Measurements from ENCODE around the gene ANTXR1. TPM values are rescaled to one million over a fixed set of nuclear protein-coding genes. Genes with fewer than 3 reads are reported as not detected.

The ANTXR1 gene
- total RNA-seq, 1 donor, result 206 TPM

DNA sequence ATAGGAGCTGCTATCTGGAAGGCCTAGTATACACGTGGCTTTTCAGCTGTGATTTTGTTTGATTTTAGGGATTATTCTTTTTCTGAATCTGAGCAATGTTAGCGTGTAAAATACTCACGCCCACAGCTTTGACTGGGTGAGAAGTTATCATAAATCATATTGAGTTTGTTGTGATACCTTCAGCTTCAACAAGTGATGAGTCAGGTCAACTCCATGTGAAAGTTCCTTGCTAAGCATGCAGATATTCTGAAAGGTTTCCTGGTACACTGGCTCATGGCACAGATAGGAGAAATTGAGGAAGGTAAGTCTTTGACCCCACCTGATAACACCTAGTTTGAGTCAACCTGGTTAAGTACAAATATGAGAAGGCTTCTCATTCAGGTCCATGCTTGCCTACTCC is 38.7 kb upstream of the ANTXR1 start, which contains the start of gene GKN1:
Gene GKN1 (plus strand): TSS at position 386 of the 400 bp plus-strand sequence. CDS start 42 bp downstream, outside the sequence.
- TF ChIP-seq, protein P1, sequence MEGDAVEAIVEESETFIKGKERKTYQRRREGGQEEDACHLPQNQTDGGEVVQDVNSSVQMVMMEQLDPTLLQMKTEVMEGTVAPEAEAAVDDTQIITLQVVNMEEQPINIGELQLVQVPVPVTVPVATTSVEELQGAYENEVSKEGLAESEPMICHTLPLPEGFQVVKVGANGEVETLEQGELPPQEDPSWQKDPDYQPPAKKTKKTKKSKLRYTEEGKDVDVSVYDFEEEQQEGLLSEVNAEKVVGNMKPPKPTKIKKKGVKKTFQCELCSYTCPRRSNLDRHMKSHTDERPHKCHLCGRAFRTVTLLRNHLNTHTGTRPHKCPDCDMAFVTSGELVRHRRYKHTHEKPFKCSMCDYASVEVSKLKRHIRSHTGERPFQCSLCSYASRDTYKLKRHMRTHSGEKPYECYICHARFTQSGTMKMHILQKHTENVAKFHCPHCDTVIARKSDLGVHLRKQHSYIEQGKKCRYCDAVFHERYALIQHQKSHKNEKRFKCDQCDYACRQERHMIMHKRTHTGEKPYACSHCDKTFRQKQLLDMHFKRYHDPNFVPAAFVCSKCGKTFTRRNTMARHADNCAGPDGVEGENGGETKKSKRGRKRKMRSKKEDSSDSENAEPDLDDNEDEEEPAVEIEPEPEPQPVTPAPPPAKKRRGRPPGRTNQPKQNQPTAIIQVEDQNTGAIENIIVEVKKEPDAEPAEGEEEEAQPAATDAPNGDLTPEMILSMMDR (IDR thresholded peaks at IDR 0.05; ENCODE audit: insufficient read depth, low read depth, low read length), result no peak
- DNase-seq (ENCODE audit: low read depth), result peak; percentile 71

GRCh38 chr2:68974946-68975665 is 37.9 kb upstream of the ANTXR1 start:
- DNase-seq (ENCODE audit: low read depth), result no peak
- H3K4me3 ChIP-seq (ENCODE audit: low read depth, low read length), result no peak overlapping the region
- TF ChIP-seq, protein P1 (IDR thresholded peaks at IDR 0.05; ENCODE audit: insufficient read depth, low read depth, low read length), result no peak

More for the DNA sequence above, 38.7 kb upstream of the ANTXR1 start, which contains the start of gene GKN1:
- H3K4me3 ChIP-seq (ENCODE audit: low read depth, low read length), result no peak within 1 kb of the TSS

GRCh38 chr2:68975844-68976243 is 37.1 kb upstream of the ANTXR1 start:
- no peak for DNase-seq (ENCODE audit: low read depth)
- H3K4me3 ChIP-seq (ENCODE audit: low read depth, low read length), result no peak overlapping the region
- TF ChIP-seq, protein P1 (IDR thresholded peaks at IDR 0.05; ENCODE audit: insufficient read depth, low read depth, low read length), result no peak

DNA sequence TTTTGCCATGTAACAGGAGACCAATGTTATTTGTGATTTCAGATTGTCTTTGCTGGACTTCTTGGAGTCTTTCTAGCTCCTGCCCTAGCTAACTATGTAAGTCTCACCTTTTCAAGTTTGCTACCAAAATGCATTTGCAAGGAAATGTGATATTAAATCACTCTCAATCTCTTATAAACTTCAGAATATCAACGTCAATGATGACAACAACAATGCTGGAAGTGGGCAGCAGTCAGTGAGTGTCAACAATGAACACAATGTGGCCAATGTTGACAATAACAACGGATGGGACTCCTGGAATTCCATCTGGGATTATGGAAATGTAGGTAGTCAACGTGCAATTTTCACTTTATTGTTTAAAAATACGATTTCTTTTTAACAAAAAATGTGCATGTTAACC is 35.5 kb upstream of the ANTXR1 start:
- DNase-seq (ENCODE audit: low read depth), result no peak
- TF ChIP-seq, protein P1 (IDR thresholded peaks at IDR 0.05; ENCODE audit: insufficient read depth, low read depth, low read length), result no peak
- H3K4me3 ChIP-seq (ENCODE audit: low read depth, low read length), result no peak overlapping the region

- no peak overlapping the region for H3K4me3 ChIP-seq (ENCODE audit: low read depth, low read length)
- no peak for DNase-seq (ENCODE audit: low read depth)
- TF ChIP-seq, protein P1 (IDR thresholded peaks at IDR 0.05; ENCODE audit: insufficient read depth, low read depth, low read length), result no peak
Observed at GRCh38 chr2:68978098-68978497, 34.9 kb upstream of the ANTXR1 start.

- no peak for DNase-seq (ENCODE audit: low read depth)
Observed at GRCh38 chr2:68980956-68981355, 32.0 kb upstream of the ANTXR1 start.

More at GRCh38 chr2:68980956-68981355, 32.0 kb upstream of the ANTXR1 start:
- TF ChIP-seq, protein P1 (IDR thresholded peaks at IDR 0.05; ENCODE audit: insufficient read depth, low read depth, low read length), result no peak
- H3K4me3 ChIP-seq (ENCODE audit: low read depth, low read length), result no peak overlapping the region
